H1 (cell line): ENCODE results near the gene GRK5.

ENCODE experiments used
- CTCF ChIP-seq, 3 experiments: IDR thresholded peaks; 1 replicate in 2 of 3; 2 replicates in 1 of 3; pipeline versions ENCODE4 v1.5.1 to v1.6.1; 2011; ENCODE audit warnings: low read length in 3 of 3, mild to moderate bottlenecking in 3 of 3, inconsistent platforms in 2 of 3, low read depth in 1 of 3, moderate library complexity in 1 of 3; ENCODE audit not compliant: insufficient read depth in 1 of 3; ENCODE audit errors: control extremely low read depth in 1 of 3
- GABPA ChIP-seq: IDR thresholded peaks from 2 replicates; pipeline ENCODE4 v1.6.1; 2011; ENCODE audit warnings: mild to moderate bottlenecking, low read length, moderate library complexity, borderline replicate concordance; ENCODE audit not compliant: insufficient read depth
- KDM1A ChIP-seq: fragments of 200-600, 300-600 bp; sonication (generic); IDR thresholded peaks from 2 replicates; pipeline ENCODE4 v1.7.1; 2016; ENCODE audit warnings: mild to moderate bottlenecking, low read length, borderline replicate concordance
- KDM4A ChIP-seq: IDR thresholded peaks from one replicate; pipeline ENCODE4 v1.7.1; 2012; ENCODE audit warnings: low read depth, mild to moderate bottlenecking, moderate library complexity, low read length, inconsistent platforms; ENCODE audit not compliant: severe bottlenecking
- SP2 ChIP-seq: IDR thresholded peaks from 2 replicates; pipeline ENCODE4 v1.6.1; 2012; ENCODE audit warnings: mild to moderate bottlenecking, low read length, inconsistent platforms
- SP4 ChIP-seq: IDR thresholded peaks from 2 replicates; pipeline ENCODE4 v1.6.1; 2012; ENCODE audit warnings: low read length, inconsistent platforms
- TBP ChIP-seq: IDR thresholded peaks from 2 replicates; pipeline ENCODE4 v1.6.1; 2011; ENCODE audit warnings: low read depth, low read length, improper control_type of control experiment
- YY1 ChIP-seq: IDR thresholded peaks from 2 replicates; pipeline ENCODE4 v1.6.1; 2011; ENCODE audit warnings: low read depth, mild to moderate bottlenecking, low read length
- ZNF274 ChIP-seq: IDR thresholded peaks from 2 replicates; pipeline ENCODE4 v1.7.0; 2012; ENCODE audit warnings: low read length, borderline replicate concordance; ENCODE audit errors: extremely low read depth

- TF ChIP-seq CTCF (IDR thresholded peaks at IDR 0.05; ENCODE audit: control extremely low read depth in 1 of 3, insufficient read depth in 1 of 3, low read depth in 1 of 3, low read length in 3 of 3) (no peak), ZNF274 (no peak), YY1 (no peak), TBP (no peak), GABPA (no peak), KDM1A (no peak), KDM4A (no peak), SP2 (no peak), SP4 (no peak)
Measured at GRCh38 chr10:119428789-119429188, 221.4 kb downstream of the GRK5 start.
